GM18502 (cell line): ENCODE data around the gene LRRTM4.

ENCODE experiments used
- ATAC-seq: cut with Tn5 transposase; IDR thresholded peaks from one replicate; pipeline ENCODE4 v1.9.1; 2021; ENCODE audit warnings: mild to moderate bottlenecking; ENCODE audit not compliant: unreplicated experiment, poor library complexity

The LRRTM4 gene

DNA sequence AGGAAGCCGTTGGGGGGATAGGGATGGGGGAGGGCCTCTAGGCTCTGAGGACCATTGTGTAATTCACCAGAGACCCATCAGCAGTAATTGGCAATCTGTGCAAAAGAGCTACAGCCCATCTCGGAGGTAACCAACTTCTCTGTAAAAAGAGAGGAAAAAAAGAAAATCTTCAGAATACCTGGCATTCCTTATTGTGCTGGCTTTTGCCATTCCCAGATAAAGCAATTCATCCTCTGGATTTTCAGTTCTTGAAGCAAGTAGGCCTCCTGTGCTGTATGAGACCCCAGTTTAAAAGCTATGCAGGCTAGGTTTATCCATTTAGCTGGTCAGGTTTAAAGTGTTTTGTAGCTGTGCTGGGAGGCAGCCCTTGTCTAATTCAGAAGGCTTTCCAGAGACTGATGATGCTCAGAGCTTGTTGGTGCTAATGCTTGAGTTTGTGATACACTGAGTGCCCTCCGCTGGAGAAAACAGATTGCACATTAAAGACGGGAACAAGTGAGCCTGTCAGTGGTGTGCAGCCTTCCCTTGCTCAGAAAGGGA, at the start of gene LRRTM4:
LRRTM4 (minus strand) TSS at position 446 of the 540 bp plus-strand sequence.
- ATAC-seq, result no peak

GRCh38 chr2:77571545-77571944, 49.4 kb upstream of the LRRTM4 start:
- no peak for ATAC-seq

GRCh38 chr2:77567723-77568122, 45.5 kb upstream of the LRRTM4 start:
- ATAC-seq, result no peak

DNA sequence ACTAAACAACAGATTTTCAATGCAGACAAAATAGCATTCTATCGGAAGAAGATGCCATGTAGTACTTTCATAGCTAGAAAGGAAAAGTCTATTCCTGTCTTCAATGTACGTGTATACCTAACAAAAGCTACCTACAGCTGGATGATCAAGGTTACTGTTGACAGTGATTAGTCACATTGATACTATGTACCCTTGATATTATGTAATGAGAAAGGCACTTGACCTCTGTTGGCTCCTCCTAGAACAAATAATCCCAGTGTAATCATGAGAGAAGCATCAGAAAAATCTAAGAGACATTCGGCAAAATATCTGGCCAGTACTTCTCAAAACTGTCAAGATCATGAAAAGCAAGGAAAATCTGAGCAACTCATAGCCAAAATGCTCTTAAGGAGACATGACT, 44.4 kb upstream of the LRRTM4 start:
- ATAC-seq, result no peak

DNA sequence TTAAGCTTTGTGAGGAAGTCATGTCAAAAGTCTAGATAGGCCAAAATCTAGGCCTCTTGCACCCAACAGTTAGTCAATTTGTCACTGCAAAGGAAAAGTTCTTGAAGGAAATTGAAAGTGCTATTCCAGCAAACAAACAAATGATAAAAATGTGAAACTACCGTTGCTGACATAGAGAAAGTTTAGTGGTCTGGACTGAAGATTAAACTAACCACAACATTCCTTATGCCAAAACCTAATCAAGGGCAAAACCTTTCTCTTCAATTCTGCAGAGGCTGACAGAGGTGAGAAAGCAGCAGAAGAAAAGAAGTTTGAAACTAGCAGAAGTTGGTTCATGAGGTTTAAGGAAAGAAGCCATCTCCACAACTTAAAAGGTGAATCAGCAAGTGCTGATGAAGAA, 44.0 kb upstream of the LRRTM4 start:
- no peak for ATAC-seq

DNA sequence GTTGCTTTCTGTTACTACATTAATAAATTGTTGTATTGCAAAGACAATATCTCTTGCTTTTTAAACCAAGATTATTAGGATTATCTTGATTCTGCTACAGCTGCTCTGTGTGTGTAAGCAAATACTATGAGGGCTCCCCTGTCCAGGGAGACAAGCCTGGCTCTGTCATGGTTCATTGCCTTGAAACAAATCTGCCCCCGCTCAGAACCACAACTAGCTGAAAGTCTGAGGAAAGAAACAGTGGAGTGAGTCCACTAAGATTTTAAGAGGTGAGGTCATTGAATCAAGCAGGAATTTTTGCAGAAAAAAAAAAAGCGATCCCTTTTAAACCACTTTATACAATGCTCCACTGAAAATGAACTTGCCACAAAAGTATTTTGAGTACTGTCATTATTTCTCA, 30.8 kb upstream of the LRRTM4 start:
- no peak for ATAC-seq

DNA sequence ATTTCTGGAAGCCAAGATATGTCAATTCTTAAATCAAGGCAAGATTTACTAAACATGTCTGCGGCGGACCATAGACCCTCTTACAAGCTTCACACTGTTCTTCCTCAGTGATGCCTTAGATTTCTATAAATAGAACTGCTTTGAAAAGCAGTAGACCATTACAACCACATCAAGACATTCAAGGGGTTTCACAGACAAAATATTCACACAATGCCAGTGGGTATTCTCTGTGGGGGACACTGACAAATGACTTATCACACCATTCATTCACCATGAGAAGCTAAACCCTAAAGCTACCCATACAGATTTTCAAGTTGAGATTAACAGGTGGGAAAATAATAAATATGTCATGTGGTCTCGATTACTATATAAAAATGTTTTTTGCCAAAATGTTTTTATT, 15.9 kb upstream of the LRRTM4 start:
- no peak for ATAC-seq

GRCh38 chr2:77522888-77523287, 712 bp upstream of the LRRTM4 start:
- ATAC-seq, result no peak

GRCh38 chr2:77521548-77521891, 656 bp downstream of the LRRTM4 start:
- no peak for ATAC-seq

- ATAC-seq, result no peak
These were observed 1.3 kb downstream of the LRRTM4 start for GRCh38 chr2:77520641-77521547.

DNA sequence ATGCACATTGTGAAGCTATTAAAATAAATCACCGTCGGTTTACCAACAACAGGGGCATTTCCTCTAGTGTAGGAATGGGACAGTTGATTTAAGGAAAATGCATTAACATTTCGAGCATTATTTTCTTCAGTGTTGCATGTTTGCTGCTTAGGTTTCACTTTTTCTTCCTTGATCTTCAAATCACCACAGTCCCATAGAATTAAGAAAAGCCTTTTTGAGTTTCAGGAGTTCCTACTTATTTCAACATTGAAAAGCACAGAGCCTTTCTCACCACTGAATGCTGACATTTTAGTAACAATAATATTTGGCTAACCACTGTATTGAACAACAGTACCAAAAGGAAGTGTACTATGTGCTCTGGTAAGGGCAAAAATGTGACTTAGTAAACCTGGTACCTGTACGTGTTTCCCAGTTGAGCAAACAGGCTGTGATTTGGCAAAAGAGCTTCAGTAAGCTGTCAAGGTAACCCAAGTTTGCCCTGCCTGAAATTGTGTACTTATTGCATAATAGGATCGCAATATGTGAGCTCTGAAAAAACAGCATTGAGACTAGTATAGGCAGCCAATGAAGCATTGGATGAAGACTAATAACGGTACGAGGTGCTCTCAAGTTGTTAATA, 2.2 kb downstream of the LRRTM4 start:
- ATAC-seq, result no peak

DNA sequence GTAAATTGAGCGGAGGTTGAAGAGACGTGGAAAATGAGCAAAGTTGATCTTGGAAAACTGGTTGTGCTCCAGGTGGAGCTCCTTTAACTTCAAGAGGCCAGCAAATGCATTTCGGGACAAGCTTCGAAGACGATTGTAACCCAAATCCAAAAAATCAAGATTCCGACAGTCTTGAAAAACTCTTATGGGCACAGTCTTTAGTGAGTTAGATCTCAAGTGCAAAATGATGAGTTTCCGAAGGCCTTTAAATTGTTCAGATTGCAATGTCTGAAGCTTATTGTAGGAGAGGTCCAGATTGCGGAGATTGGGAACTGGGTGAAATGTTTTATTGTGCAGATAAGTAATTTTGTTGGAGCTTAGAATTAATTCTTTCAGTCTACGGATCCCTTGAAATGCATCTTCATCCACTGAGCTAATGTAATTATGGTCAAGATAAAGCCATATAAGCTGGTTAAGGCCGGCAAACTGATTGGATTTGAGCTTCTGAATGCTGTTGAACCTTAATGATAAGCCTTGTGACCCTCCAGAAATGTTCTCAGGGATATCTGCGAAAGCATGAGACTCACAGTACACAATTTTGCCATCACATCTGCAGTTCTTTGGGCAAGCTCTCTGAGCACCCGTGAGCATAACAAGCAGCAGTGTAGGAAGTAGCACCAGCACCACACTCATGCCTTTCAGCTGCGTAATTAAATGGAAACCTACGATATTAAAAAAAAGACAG, 2.9 kb downstream of the LRRTM4 start:
- ATAC-seq, result no peak

GRCh38 chr2:77518311-77518710, 3.9 kb downstream of the LRRTM4 start:
- no peak for ATAC-seq

- no peak for ATAC-seq
These were observed 9.0 kb downstream of the LRRTM4 start for GRCh38 chr2:77513191-77513590.

- no peak for ATAC-seq
These were observed 9.7 kb downstream of the LRRTM4 start for GRCh38 chr2:77512507-77512906.

GRCh38 chr2:77508511-77508910, 13.7 kb downstream of the LRRTM4 start:
- ATAC-seq, result no peak

GRCh38 chr2:77507657-77508056, 14.5 kb downstream of the LRRTM4 start:
- no peak for ATAC-seq

DNA sequence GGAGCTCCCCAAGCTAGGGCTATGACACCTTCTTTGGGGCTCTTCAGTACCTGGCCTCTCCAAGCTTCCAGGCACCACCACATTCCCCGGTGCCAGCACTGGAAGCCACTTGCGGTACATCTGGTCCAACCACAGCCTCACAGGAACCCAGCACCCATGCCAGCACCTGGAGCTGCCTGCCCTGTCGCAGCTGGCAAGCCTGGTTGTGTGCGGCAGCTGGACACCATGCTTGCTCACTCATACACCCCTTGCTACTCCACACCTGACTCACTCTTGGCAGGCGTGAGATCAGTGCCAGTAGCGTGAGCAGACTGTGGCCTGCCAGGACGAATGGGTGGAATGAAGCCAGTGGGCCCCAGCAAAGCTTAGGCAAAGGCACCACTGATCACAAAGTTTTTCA, 34.0 kb downstream of the LRRTM4 start:
- ATAC-seq, result no peak

- ATAC-seq, result no peak
These were observed 34.9 kb downstream of the LRRTM4 start for GRCh38 chr2:77487074-77487803.

DNA sequence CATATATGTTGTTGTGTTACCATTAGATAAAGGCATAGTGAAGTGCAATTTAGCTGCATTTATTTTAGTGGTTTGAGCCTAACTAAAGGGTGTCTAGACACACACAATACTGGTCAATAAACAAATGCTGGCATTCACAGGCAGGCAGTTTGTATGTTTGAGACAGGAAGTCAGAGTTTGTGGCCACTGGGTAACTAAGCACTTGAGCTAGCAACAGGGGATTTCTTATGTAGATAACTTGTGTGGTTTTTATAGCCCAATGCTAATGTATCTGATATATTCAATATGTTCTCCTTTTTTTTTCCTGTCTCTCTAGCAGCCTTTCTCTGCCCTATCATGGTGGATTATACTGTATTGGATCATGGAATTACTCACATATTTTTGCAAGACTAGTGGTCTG, 38.1 kb downstream of the LRRTM4 start:
- no peak for ATAC-seq
